ENCODE measurements around the gene CFLAR. TPM values are rescaled to one million over a fixed set of nuclear protein-coding genes. Genes with fewer than 3 reads are reported as not detected.
A peak's percentile ranks its signal among the peaks of the same experiment; 100 is the strongest.

The CFLAR gene
- total and polyA plus RNA-seq, 9 of the 15 experiments (the other 6 are each of a cell fraction or from before 2014, with no cell fraction given), result 27.5 to 102 (median 54.0) TPM

- TF ChIP-seq ZBTB33 (CRISPR knock-in tag; IDR thresholded peaks at IDR 0.05) (no peak), CHD4 (IDR thresholded peaks at IDR 0.05; ENCODE audit: insufficient read depth, insufficient replicate concordance, low read depth, low read length, poor library complexity, severe bottlenecking) (no peak), POLR3G (IDR thresholded peaks at IDR 0.05; ENCODE audit: extremely low read depth, insufficient read length, insufficient replicate concordance) (no peak), ILF3 (IDR thresholded peaks at IDR 0.05; ENCODE audit: borderline replicate concordance) (no peak), MTF1 (CRISPR knock-in tag; IDR thresholded peaks at IDR 0.05; ENCODE audit: borderline replicate concordance) (peak; percentile 96), ILK (tag; IDR thresholded peaks at IDR 0.05; ENCODE audit: borderline replicate concordance, low read depth) (peak; percentile 95), SNRNP70 (optimal IDR thresholded peaks at IDR 0.05; ENCODE audit: low read depth, low read length) (no peak), MCM3 (IDR thresholded peaks at IDR 0.05) (no peak), NFE2 (IDR thresholded peaks at IDR 0.05; ENCODE audit: low read depth) (no peak), TCF7 (IDR thresholded peaks at IDR 0.05; ENCODE audit: borderline replicate concordance) (no peak), OTX1 (CRISPR knock-in tag; IDR thresholded peaks at IDR 0.05) (peak; percentile 98), ZNF76 (CRISPR knock-in tag; IDR thresholded peaks at IDR 0.05; ENCODE audit: borderline replicate concordance) (peak; percentile 99), SNIP1 (IDR thresholded peaks at IDR 0.05; ENCODE audit: low read depth) (no peak), ATF6 (CRISPR knock-in tag; IDR thresholded peaks at IDR 0.05) (no peak), MTA3 (IDR thresholded peaks at IDR 0.05; ENCODE audit: borderline replicate concordance) (no peak; the same call in 1 of the 2 replicates), ZBTB26 (CRISPR knock-in tag; IDR thresholded peaks at IDR 0.05) (peak; percentile 98), DIDO1 (tag; IDR thresholded peaks at IDR 0.05; ENCODE audit: low read depth) (peak; percentile 93), LARP7 (IDR thresholded peaks at IDR 0.05) (no peak), KDM1A (IDR thresholded peaks at IDR 0.05) (0 out of 4 replicates have a peak, but pooled peaks of 1 of the 2 experiments have one; percentile 14), MCM2 (IDR thresholded peaks at IDR 0.05; ENCODE audit: low read depth) (no peak), ZNF3 (CRISPR knock-in tag; IDR thresholded peaks at IDR 0.05) (no peak), RAD51 (IDR thresholded peaks at IDR 0.05; ENCODE audit: borderline replicate concordance, low read depth) (no peak)
Observed at GRCh38 chr2:201126308-201127151, 10.6 kb downstream of the CFLAR start (continued).

Measured in K562 (cell line).